GM21515 (cell line): ENCODE measurements around the gene OR52K1.

Experiments
- ATAC-seq: cut with Tn5 transposase; IDR thresholded peaks from one replicate; pipeline ENCODE4 v1.9.1; 2021; ENCODE audit not compliant: unreplicated experiment

The OR52K1 gene

DNA sequence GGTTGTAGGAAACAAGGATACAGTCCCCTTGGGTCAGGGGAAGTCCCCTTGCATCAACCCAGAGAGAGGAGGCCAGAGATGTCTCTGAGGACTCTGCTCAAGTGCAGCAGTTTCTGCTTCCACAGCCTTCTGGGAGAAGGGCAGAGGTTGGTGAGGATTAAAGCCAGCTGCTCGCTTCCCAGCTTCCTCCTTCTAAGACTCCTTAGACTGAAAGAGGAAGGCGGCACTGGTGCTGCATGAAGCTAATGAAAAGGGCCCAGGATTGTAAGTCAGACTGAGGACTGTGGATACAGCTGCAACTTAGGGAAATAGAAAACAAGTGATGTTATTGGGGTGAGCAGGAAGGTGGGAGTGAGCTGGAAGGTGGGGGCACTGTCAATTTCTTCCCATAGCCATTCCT, at the start of gene OR52K1:
TSS of gene OR52K1 (plus strand) at position 202 of the 400 bp plus-strand sequence. CDS start 6,255 bp downstream, outside the sequence.
- no peak for ATAC-seq

DNA sequence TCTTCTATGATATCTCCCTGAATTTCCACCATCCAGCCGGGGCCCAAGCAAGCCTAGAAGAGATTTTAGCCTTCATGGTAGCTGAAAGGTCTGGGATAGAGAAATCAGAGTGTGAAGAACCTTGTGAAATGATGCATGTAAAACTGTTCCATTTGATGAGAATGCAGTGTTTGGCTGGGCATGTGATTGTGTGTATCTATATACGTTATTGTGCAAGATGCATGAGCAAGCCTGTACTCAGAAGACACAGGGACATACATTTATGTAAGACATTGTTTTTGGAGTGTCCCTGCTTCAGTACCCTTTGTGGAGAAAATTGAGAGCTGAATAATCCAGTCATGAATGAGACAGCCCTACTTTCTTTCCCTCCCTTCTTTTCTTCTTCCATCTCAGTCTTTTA, 48.6 kb upstream of the OR52K1 start:
- no peak for ATAC-seq

DNA sequence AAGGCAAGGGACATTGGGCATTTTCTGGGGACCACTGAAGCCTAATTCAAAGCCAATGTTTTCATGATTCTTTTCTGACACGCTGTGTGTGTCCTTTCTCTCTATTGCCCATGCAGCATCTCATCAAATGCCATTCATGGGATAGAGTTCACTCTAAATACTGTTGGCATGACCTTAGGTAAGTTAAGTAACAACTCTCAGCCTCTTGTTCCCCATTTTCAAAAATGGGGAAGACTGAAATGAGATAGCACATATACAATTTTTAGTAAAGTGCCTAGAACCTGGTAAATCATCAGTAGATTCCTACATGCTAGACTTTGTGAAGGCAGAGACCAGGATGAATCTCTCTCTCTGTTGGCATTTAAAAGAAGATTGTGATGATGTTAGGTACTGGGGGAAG, 46.0 kb upstream of the OR52K1 start:
- no peak for ATAC-seq

DNA sequence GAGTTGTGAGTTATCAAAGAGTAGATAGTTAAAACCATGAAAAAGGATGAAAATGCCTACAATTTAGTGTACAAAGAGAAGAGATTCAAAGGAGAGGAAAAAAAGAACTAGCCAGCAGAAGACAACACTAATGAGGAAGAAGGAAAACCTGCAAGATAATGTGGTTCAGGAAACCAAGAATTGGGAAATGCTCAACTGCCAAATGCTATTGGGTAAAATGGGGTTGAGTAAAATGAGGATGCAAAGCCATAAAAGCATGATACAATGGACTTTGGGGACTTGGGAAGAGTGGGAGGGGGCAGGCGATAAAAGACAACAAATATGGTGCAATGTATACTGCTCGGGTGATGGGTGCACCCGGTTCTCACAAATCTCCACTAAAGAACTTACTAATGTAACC, 40.9 kb upstream of the OR52K1 start:
- ATAC-seq: no peak

DNA sequence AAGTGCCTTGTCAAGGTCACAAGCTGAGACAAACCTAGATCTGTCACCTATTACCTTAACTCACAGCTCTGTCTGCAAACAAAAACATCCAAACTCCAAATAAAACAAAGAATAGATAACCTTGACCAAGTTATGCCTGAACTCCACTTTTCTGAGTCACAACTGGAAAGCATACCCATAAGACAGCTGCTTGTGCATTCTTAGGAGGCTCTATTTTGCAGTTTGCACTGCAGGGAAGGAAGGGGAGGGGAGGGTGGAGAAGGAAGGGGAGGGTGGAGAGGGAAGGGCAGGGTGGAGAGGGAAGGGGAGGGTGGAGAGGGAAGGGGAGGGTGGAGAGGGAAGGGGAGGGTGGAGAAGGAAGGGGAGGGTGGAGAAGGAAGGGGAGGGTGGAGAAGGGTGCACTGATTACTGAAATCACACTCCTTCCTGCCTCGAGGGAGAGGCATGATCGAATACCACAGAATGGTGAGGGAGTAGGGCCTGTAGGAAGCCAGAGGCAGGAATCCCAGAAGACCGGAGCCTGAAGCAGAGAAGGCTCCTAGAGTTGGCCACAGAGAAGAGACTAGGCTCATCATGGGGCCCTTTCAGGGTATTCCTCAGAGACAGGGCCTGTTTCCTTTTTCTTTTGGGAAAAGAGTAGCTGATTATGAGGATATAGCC, 39.1 kb upstream of the OR52K1 start:
- ATAC-seq: no peak

DNA sequence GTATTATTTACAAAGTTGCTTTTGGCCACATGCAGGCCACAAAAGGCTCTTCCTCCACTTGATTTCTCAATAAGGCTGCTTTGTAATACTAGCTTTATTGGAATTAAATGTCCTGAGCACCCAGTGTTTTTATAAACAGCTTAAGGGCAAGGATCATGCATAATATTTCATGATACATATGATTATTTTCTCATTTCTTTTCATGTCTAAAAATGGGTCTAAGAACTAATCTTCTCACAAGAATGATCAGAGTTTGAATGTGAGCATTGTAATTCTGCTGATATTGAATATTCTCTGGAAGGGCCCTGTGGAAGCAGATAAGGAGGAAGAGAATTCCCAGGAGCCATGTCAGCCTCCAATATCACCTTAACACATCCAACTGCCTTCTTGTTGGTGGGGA, 33.5 kb upstream of the OR52K1 start, which contains the start of gene OR52K2:
TSS of gene OR52K2 (plus strand) at position 301 of the 400 bp plus-strand sequence. CDS start at position 346, 45 bp downstream.
- ATAC-seq: no peak

DNA sequence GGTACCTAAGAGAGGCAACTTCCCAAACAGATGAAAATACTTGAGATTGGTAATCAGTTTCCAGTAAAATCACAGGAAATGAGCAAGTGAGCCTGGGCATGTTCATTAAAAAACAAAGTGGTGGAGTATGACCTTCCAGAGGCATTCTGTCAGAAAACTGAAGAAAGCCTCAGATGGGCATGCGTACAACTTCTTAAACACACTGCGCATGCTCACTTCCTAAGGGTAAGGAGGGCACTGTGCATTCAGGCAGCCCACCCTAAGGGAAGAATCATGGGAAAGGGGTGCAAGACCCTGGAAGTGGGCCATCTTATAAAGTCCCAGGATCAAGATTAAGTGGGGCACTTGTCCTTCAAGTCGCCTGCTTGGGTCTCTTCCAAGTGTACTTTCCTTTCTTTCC, 29.3 kb upstream of the OR52K1 start:
- no peak for ATAC-seq

DNA sequence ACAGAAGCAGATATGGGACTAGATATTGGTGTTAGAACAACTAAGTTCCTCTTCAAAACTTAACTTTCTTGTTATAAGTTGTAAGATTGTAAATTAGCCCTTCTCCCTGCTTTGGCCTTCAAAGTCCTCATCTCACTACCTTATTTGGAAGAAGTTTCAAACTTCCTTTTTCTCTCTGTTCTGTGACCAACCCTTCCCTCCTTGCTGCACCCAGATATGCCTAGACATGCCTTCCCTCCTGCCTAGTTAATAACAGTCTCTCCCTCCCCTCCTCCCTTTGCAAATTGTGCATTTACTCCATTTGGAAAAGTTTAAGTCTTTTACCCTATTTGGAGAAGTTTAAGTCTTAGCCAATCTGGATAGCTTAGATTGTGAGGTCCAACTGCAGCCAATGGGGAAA, 28.4 kb upstream of the OR52K1 start:
- ATAC-seq: no peak

DNA sequence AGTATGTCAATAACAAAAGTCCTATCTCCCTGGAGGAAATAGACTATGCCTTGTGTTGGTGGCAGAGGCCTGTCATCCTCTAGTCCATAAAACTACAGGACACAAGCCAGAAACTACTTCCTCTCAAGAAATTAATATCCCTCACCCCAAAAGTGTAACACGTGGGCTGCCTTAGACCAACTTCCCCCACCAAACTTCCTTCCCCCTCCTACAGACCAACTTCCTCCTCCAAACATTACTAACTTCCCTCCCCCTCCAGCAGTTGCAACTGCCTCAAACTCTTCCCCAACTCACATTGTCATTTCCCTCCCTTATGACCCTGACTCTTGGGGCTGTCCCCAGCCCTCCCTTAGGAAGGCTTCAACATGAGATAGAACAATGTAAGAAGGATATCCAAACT, 27.0 kb upstream of the OR52K1 start:
- ATAC-seq: no peak

DNA sequence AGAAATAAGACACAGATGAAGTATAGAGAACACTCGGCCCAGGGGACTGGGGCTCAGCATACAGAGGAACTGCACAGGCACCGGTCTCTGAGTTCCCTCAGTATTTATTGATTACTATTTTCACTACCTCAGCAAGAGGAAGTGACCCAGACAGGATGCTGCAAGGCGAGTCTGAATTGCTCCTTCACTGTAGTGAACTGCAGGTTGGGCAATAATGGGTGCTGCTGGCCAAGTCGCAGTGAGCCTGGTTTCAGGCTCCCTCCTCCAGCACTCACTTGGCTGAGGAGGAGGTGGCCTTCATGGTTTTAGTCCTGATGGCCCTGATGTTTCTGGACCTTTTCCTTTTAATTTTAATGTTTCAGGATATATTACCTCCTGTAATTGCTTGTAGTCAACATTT, 22.9 kb upstream of the OR52K1 start:
- ATAC-seq: peak; percentile 61

DNA sequence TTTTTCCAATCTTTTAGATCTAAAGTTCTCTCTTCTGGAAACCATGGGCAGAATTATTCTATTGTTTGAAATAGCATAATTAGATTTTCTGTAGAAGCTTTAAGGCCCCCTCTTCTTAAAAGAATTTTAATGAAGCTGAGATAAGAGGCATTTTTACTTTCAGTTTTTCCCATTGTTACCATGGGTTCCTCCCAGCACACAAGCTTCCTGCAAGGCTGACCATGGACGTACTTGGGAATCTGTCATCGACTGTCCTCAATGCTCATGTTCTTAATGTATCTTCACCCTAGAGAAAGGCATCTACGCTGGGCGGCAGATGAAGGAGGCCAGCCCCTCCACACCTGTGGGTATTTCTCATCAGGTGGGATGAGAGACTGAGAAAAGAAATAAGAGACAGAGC, 22.3 kb upstream of the OR52K1 start:
- no peak for ATAC-seq

DNA sequence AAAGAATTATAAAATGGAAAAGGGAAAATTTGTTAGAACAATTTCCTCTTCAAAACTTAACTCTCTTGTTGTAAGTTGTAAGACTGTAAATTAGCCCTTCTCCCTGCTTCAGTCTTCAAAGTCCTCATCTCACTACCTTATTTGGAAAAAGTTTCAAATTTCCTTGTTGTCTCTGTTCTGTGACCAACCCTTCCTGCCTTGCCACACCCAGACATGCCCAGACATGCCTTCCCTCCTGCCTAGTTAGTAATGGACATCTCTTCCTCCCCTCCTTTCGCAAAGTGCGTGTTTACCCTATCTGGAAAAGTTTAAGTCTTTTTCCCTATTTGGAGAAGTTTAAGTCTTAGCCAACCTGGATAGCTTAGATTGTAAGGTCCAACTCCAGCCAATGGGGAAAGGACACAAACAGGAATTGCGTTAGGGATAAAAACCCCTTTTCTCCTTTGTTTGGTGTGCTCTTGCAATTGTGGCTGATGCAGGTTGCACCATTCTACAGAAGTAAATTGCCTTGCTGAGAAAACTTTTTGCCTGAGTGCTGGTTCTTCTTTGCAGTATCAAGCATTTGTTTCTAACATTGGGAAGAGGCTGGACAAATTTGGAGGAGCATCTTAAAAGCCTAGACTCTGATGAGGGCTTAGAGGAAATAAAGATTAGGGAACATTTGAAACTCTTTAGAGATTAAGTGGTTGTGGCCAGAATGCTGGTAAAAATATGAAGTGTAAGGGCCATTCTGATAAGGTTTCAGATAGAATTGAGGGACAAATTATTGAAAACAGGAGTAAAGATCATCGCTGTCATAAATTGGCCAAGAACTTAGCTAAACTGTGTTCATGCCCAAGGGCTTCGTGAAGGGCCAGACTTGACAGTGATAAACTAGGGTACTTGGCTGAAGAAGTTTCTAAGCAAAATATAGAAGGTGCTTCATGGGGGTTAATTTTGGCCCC, 18.0 kb upstream of the OR52K1 start:
- ATAC-seq: no peak

DNA sequence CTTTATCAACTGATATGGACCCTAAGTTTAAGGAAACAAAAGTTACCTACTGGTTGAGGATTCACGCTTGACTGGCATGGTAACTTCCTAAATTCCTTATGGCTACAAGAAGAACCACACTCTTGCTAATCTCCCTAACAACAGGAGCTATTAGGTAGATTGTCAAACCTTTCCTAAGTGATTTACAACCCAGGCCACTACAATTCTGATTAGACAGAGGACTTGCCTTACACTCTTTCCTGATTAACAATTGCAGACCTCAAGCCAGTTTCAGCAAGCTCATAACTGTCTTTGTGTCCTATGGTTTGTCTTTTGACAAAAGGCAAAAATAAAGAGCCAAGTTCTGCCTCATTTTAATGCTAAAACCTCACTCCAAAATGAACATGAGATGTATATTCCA, 17.0 kb upstream of the OR52K1 start:
- ATAC-seq: no peak

DNA sequence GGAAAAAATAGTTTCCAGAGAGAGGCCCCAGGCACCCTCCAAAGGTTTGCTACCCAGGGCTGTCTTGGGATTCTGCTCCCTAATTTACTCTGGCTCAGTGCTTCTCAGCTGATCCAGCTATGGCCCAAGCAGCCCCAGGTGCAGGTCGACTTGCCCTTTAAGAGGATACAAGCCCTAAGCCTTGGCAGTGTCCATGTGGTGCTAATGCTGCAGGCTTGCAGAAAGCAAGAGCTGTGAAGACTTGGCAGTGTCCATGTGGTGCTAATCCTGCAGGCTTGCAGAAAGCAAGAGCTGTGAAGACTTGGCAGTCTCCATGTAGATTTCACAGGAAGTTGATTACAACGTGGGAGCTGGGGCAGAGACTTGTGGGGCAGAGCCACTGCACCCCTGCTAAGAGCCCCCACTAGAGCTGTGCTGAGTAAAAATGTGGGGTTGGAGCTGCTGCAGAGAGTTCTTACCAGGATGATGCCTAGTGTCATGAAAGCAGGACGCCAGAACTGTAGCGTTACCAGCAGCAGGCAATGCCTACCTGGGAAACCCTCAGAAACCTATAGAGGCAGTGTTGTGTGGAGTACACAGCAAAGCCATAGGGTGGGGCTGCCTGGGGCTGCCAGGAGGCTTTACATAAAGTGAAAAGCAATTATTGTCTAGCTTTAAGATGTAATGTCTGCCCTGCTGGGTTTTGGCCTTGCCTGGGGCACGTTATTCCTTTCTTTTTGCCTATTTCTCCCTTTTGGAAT, 16.1 kb upstream of the OR52K1 start:
- no peak for ATAC-seq

DNA sequence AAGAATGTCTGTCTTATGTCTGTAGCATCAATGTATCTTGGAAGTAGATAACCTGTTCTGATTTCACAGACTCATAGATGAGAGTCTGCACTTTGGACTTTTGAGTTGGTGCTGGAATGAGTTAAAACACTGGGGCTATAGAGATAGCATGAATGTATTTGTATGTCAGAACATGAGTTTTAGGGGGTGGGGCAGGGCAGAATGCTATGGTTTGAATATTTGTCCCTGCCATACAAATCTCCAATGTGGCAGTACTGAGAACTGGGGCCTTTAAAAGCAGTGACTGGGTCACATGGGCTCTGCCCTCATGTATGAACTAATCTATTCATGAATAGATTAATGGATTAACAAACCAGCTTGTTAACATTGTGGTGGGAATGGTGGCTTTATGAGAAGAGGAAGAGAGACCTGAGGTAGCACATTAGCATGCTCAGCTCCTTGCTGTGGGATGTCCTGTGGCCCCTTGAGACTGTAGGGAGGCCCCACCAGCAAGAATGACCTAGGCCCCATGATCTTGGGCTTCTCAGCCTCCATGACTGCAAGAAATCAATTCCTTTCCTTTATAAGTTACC, 15.5 kb upstream of the OR52K1 start:
- ATAC-seq: no peak

DNA sequence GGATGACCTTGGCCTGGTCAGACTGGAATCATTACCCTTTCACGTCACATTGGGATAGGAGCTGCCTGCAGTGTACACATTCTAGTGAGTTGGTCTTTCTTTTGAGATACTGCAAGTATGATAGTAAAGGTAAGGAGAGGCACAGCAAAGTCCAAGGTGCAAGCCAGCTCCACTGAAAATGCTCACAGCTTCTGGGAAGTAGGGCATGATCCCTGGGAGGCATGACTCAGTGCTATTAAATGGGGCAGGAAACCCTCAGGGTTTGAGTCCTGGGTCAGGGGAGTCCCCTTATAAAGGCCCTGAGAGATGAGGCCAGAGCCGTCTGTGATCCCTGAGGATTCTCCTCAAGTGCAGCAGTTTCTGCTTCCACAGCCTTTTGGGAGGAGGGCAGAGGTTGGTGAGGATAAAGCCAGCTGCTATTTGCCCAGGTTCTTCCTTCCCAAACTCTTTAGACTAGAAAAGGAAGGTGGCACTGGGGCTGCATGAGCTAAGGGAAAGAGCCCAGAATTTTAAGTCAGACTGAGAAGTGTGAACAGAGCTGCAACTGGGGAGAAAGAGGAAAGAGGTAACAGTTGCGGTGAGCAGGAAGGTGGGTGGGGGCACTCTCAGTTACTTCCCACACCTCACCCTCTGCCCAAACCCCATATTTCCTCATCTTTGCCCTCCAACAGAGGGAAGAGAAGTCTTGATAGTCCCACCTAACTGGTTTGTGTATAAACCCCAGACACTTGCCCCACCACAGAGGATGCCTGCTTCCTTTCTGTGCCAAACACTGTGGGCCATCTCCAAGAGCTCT, 14.4 kb upstream of the OR52K1 start:
- no peak for ATAC-seq

DNA sequence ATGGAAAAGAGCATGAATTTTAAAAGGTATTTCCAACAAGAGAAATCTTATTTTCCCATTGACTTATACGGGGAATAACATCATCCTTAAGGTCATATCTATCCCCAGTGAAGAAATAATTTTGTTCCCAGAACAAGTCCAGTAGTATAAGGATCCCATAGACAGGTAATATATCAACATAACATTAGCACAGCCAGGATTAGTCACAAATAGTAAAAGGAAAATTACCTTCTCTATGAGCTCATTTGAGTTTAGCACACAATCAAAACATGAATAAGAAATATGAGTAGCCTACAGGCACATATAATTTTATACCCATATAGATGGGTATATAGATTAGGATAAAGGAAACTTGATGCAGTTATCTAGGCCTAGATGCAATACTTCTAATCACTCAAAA, 2.8 kb upstream of the OR52K1 start:
- no peak for ATAC-seq

DNA sequence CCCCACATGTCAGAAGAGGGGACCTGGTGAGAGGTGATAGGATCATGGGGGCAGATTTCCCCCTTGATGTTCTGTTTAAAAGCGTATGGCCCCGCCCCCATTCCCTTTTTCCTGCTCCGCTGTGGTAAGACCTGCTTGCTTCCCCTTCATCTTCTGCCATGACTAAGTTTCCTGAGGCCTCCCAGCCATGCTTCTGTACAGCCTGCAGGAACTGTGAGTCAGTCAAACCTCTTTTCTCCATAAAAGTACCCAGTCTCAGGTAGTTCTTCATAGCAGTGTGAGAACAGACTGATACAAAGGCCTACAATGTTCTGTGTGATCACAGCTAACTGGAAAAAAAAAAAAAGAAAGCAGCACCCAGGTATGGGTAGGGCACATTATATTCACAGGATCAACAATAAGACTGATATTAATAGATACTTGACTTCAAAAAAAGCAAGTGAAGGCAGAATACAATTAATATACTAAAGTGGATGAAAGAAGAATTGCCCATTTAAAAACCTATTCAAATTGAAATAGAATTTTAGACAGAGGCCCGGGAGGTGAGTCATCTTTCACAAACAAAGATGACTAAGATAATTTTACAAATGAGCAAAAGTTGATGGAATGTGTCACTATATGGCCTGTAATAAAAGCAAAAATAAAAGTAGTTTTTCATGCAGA, 1.7 kb upstream of the OR52K1 start:
- ATAC-seq: no peak

DNA sequence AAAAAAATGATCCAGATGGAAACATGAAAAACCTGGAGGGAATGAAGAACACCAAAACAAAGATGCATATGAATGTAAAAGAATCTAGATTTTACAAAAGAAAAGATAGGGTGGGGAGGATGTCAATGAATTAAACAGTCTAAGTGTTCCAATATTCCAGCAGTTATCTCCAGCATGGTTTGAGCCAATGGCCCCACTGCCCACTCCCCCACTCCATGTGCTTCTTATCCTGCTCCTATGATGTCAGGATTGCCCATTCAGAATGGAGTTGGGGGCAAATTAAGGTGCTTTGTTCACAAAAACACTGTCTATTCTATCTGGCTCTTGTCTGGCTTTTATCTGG, 1.2 kb upstream of the OR52K1 start:
- ATAC-seq: no peak

DNA sequence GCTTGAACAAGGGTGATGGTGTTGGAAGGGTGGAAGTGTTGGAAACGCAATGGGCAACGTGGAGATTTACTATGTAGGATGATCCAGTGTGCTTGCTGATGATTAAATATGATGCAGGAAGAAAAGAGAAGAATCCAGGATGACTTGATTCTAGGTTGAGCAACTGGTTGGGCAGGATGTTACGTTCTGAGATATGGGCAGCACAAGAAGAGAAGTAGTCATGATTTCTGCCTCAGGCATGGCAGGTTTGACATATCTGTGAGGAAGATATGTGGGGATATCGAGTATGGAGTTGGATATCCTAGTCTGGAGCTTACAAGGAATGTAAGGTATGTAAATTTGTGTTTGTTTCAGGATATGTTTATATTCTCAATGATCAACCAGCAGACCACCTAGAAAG, 1.9 kb downstream of the OR52K1 start:
- ATAC-seq: no peak
